Caco-2 (cell line): ENCODE data around the gene HPDL. TPM values are rescaled to one million over a fixed set of nuclear protein-coding genes. Genes with fewer than 3 reads are reported as not detected.

Experiments used
- BruUV-seq: library from RNA; stranded (reverse); fragments of 400-500 nt; replicated peaks from 2 replicates; lab custom pipeline; 2021; lab: Mats Ljungman, UMichigan
- CTCF ChIA-PET: fragments of 300-600 bp; sonication (Branson Sonifier 250); formaldehyde crosslinking; loops from one replicate; lab custom pipeline; 2022; ENCODE audit warnings: antibody characterized with exemption; lab: Charles Lee
- POLR2A ChIA-PET: fragments of 300-600 bp; sonication (Branson Sonifier 250); formaldehyde crosslinking; loops from one replicate; lab custom pipeline; 2022; ENCODE audit warnings: antibody characterized with exemption; lab: Charles Lee
- DNase-seq, 2 experiments: peaks; one replicate each; pipeline versions ENCODE4 v3.0.0 to v3.0.0-alpha.2; 2020 to 2022
- H3K27me3 ChIP-seq: replicated peaks from 2 replicates; pipeline ENCODE4 v1.6.0; 2011; ENCODE audit warnings: low read length; ENCODE audit not compliant: control insufficient read depth, insufficient read depth
- H3K36me3 ChIP-seq: 2 replicates; pipeline ENCODE4 v1.5.1; 2011; ENCODE audit warnings: low read length; ENCODE audit not compliant: control insufficient read depth, insufficient read depth
- H3K4me1 ChIP-seq: fragments of 250-450 bp; sonication (Bioruptor Pico); 2 replicates; pipeline ENCODE4 v1.5.1; 2020; ENCODE audit warnings: mild to moderate bottlenecking
- H3K4me3 ChIP-seq: 2 replicates; pipeline ENCODE4 v1.5.1; 2011; ENCODE audit warnings: low read depth, mild to moderate bottlenecking, control low read depth, low read length
- H3K9me3 ChIP-seq: fragments of 250-450 bp; sonication (Bioruptor Pico); 2 replicates; pipeline ENCODE4 v1.5.1; 2020; ENCODE audit warnings: mild to moderate bottlenecking, moderate library complexity
- H3K27ac Mint-ChIP-seq: one replicate; pipeline ENCODE4 v1.8.0; 2022; ENCODE audit warnings: mixed read lengths; ENCODE audit not compliant: unreplicated experiment
- H3K27me3 Mint-ChIP-seq: one replicate; pipeline ENCODE4 v1.8.0; 2022; ENCODE audit warnings: mixed read lengths; ENCODE audit not compliant: insufficient read depth, unreplicated experiment
- H3K36me3 Mint-ChIP-seq: one replicate; pipeline ENCODE4 v1.8.0; 2022; ENCODE audit warnings: mild to moderate bottlenecking, mixed read lengths; ENCODE audit not compliant: insufficient read depth, unreplicated experiment
- H3K4me1 Mint-ChIP-seq: one replicate; pipeline ENCODE4 v1.8.0; 2022; ENCODE audit warnings: low read depth, mixed read lengths; ENCODE audit not compliant: unreplicated experiment
- H3K4me3 Mint-ChIP-seq: one replicate; pipeline ENCODE4 v1.8.0; 2022; ENCODE audit warnings: mild to moderate bottlenecking, moderate library complexity, mixed read lengths; ENCODE audit not compliant: unreplicated experiment
- H3K9me3 Mint-ChIP-seq: one replicate; pipeline ENCODE4 v1.8.0; 2022; ENCODE audit warnings: mixed read lengths; ENCODE audit not compliant: unreplicated experiment
- CTCF ChIP-seq, 2 experiments: fragments of 200-600 bp in 1 of 2; IDR thresholded peaks; 1 replicate in 1 of 2; 2 replicates in 1 of 2; pipeline versions ENCODE4 v1.5.1 to v1.8.0; 2011 to 2022; ENCODE audit warnings: antibody characterized with exemption in 1 of 2, control low read depth in 1 of 2, inconsistent platforms in 1 of 2, low read depth in 1 of 2, low read length in 1 of 2, mild to moderate bottlenecking in 1 of 2, moderate library complexity in 1 of 2; ENCODE audit not compliant: insufficient read depth in 1 of 2, severe bottlenecking in 1 of 2, unreplicated experiment in 1 of 2
- intact Hi-C: fragments of 100-400 bp; cut with micrococcal nuclease; formaldehyde crosslinking; loops from one replicate; pipeline ENCODE4 v1.10.0; 2022; ENCODE audit not compliant: unreplicated experiment
- total RNA-seq: library from RNA; stranded (reverse); gene quantifications from 2 replicates; pipeline ENCODE4 v1.2.3, GENCODE V29; 2022

Gene HPDL
- total RNA-seq, 1 experiment from 2014 or later: 90.6 TPM

GRCh38 chr1:45335855-45336324 is 9.2 kb downstream of the HPDL start:
- no peak overlapping the region; the same call in 1 of the 2 replicates for H3K4me3 ChIP-seq
- no TSS peak for BruUV-seq

GRCh38 chr1:45337630-45338325 is 11.1 kb downstream of the HPDL start:
- BruUV-seq: no TSS peak
- ChIA-PET CTCF (no interaction called here), POLR2A (interaction anchor here (1.2 kb wide), 1 partner anchor 9 kb away, joined by 3 read pairs; no protein-coding TSS in a partner anchor)
- no peak for TF ChIP-seq CTCF (IDR thresholded peaks at IDR 0.05; ENCODE audit: insufficient read depth in 1 of 2, low read depth in 1 of 2, low read length in 1 of 2, severe bottlenecking in 1 of 2, unreplicated experiment in 1 of 2)
- no peaks in the 10 kb centered on the region for H3K9me3 Mint-ChIP-seq
- H3K27me3 Mint-ChIP-seq: no peaks in the 10 kb centered on the region
- Histone ChIP-seq H3K36me3 (peaks cover 10% of the 10 kb centered on the region), H3K4me3 (no peak overlapping the region), H3K4me1 (peaks cover 54% of the 10 kb centered on the region), H3K27me3 (no peaks in the 10 kb centered on the region), H3K9me3 (no peaks in the 10 kb centered on the region)
- H3K4me3 Mint-ChIP-seq: peak overlapping the region; percentile 99
- H3K27ac Mint-ChIP-seq: peak overlapping the region; percentile 97
- peaks cover 83% of the 10 kb centered on the region for H3K36me3 Mint-ChIP-seq
- DNase-seq: no peak
- H3K4me1 Mint-ChIP-seq: peaks cover 52% of the 10 kb centered on the region
- intact Hi-C loops: no loop called here

More at GRCh38 chr1:45335855-45336324, 9.2 kb downstream of the HPDL start:
- H3K9me3 Mint-ChIP-seq: no peaks in the 10 kb centered on the region
- no peak for TF ChIP-seq CTCF (IDR thresholded peaks at IDR 0.05; ENCODE audit: insufficient read depth in 1 of 2, low read depth in 1 of 2, low read length in 1 of 2, severe bottlenecking in 1 of 2, unreplicated experiment in 1 of 2)
- Histone ChIP-seq H3K4me1 (peaks cover 57% of the 10 kb centered on the region), H3K9me3 (no peaks in the 10 kb centered on the region), H3K36me3 (peaks cover 13% of the 10 kb centered on the region), H3K27me3 (no peaks in the 10 kb centered on the region)
- H3K4me3 Mint-ChIP-seq: peak overlapping the region; percentile 99
- no peaks in the 10 kb centered on the region for H3K27me3 Mint-ChIP-seq
- H3K27ac Mint-ChIP-seq: peak overlapping the region; percentile 97
- ChIA-PET CTCF (interaction anchor here (0.6 kb wide), 1 partner anchor 157 kb away, joined by 3 read pairs; no protein-coding TSS in a partner anchor), POLR2A (interaction anchor here (0.6 to 1.2 kb wide), 6 partner anchors 8 to 468 kb away, joined by 3 to 14 read pairs (median 4); partner anchors contain the start of genes CCDC163, MMACHC, PRDX1 and UROD)
- H3K36me3 Mint-ChIP-seq: peaks cover 72% of the 10 kb centered on the region
- peak; percentile 81 to 89 for DNase-seq
- intact Hi-C loops: loop anchor here (1.0 kb wide), 3 partner anchors 8 to 155 kb away; partner anchors contain the start of gene TESK2
- peaks cover 44% of the 10 kb centered on the region for H3K4me1 Mint-ChIP-seq

- CTCF ChIA-PET: interaction anchor here (0.6 to 2.9 kb wide), 9 partner anchors 10 to 186 kb away, joined by 3 to 21 read pairs (median 5); partner anchors contain the start of genes CCDC163, MMACHC and TESK2
- Histone ChIP-seq H3K36me3 (peaks cover 2% of the 10 kb centered on the region; the same call in 1 of the 2 replicates), H3K4me3 (peak within 1 kb of the TSS; percentile 67), H3K4me1 (peaks cover 39% of the 10 kb centered on the region), H3K9me3 (no peaks in the 10 kb centered on the region), H3K27me3 (no peaks in the 10 kb centered on the region)
- Mint-ChIP-seq H3K9me3 (no peaks in the 10 kb centered on the region), H3K27ac (peak within 1 kb of the TSS; percentile 99), H3K36me3 (peaks cover 85% of the 10 kb centered on the region), H3K27me3 (no peaks in the 10 kb centered on the region), H3K4me1 (peaks cover 43% of the 10 kb centered on the region), H3K4me3 (peak within 1 kb of the TSS; percentile 99)
- TF ChIP-seq CTCF (IDR thresholded peaks at IDR 0.05; ENCODE audit: insufficient read depth in 1 of 2, low read depth in 1 of 2, low read length in 1 of 2, severe bottlenecking in 1 of 2, unreplicated experiment in 1 of 2): no peak
- intact Hi-C loops: no loop called here
- DNase-seq: peak; percentile 96
- BruUV-seq: no TSS peak
- POLR2A ChIA-PET: interaction anchor here (1.1 to 3.1 kb wide), 7 partner anchors 9 to 328 kb away, joined by 4 to 68 read pairs (median 10); partner anchors contain the start of genes CCDC163, HECTD3, HPDL and MMACHC
Measured at GRCh38 chr1:45339789-45340558, 13.3 kb downstream of the HPDL start, which contains the start of the genes MUTYH and TOE1. TSS of gene MUTYH (minus strand) at chr1:45340440. CDS start at chr1:45334505, 5,935 bp downstream. TSS of gene TOE1 (plus strand) at chr1:45340170. CDS start at chr1:45340253, 83 bp downstream.
